Bronchial epithelial cell (primary cell): ENCODE measurements around the gene SPATA21. TPM values are rescaled to one million over a fixed set of nuclear protein-coding genes. Genes with fewer than 3 reads are reported as not detected.
A peak's percentile ranks its signal among the peaks of the same experiment; 100 is the strongest.

ENCODE experiments used
- DNase-seq: peaks from one replicate; pipeline ENCODE4 v3.0.0-alpha.2; 2010; ENCODE audit warnings: low read depth
- FAIRE-seq: peaks from 2 replicates; lab custom pipeline; 2011; peaks lifted over from hg19 to GRCh38; lab: Jason Lieb, UNC
- H3K27me3 ChIP-seq: 2 replicates; pipeline ENCODE4 v1.5.1; 2011; ENCODE audit warnings: low read length; ENCODE audit not compliant: control insufficient read depth, insufficient read depth
- H3K36me3 ChIP-seq: 2 replicates; pipeline ENCODE4 v1.5.1; 2011; ENCODE audit warnings: low read length; ENCODE audit not compliant: control insufficient read depth, insufficient read depth
- H3K4me3 ChIP-seq: 2 replicates; pipeline ENCODE4 v1.5.1; 2011; ENCODE audit warnings: mild to moderate bottlenecking, low read depth, low read length, control low read depth
- CTCF ChIP-seq: IDR thresholded peaks from 2 replicates; pipeline ENCODE4 v1.5.1; 2011; ENCODE audit warnings: mild to moderate bottlenecking, moderate library complexity, low read length, control low read depth, inconsistent platforms; ENCODE audit not compliant: insufficient read depth, severe bottlenecking
- total RNA-seq: library from RNA; depleted of rRNA; stranded (reverse); fragments of >200 nt; gene quantifications from 2 replicates; pipeline ENCODE4 v1.2.1, GENCODE V29; 2014

SPATA21 gene
- total RNA-seq, 1 donor from 2014 or later = not detected

GRCh38 chr1:16349847-16350406 lies 87.3 kb downstream of the SPATA21 start:
- TF ChIP-seq CTCF = no peak
- no peak overlapping the region for H3K4me3 ChIP-seq
- DNase-seq = peak; percentile 10
- no peak for FAIRE-seq
- H3K36me3 ChIP-seq = no peaks in the 10 kb centered on the region
- no peaks in the 10 kb centered on the region for H3K27me3 ChIP-seq

Other genes with a start within 250 kb of the SPATA21 start
- gene ARHGEF19, start 224.8 kb downstream of the SPATA21 start, total RNA-seq = 3.2 and 6.1 TPM in 2 replicates
- gene CPLANE2, start 200.2 kb downstream of the SPATA21 start, total RNA-seq = 5.8 and 14.5 TPM in 2 replicates
- gene FBXO42, start 84.9 kb downstream of the SPATA21 start, total RNA-seq = 10.8 and 18.1 TPM in 2 replicates
- gene SZRD1, start 70.2 kb downstream of the SPATA21 start, total RNA-seq = 10.8 and 18.1 TPM in 2 replicates
- 84.1 and 87.7 TPM in 2 replicates for gene NECAP2, start 3.3 kb upstream of the SPATA21 start, total RNA-seq
- 2,323 and 5,262 TPM in 2 replicates for gene RNU1-1, start 76.9 kb upstream of the SPATA21 start, total RNA-seq
- 30.1 and 38.7 TPM in 2 replicates for gene NBPF1, start 176.1 kb upstream of the SPATA21 start, total RNA-seq
- 2,323 and 5,262 TPM in 2 replicates for gene RNU1-3, start 229.5 kb upstream of the SPATA21 start, total RNA-seq